Spleen (tissue), 11 donors: ENCODE measurements around the gene ZXDB. TPM values are rescaled to one million over a fixed set of nuclear protein-coding genes. Genes with fewer than 3 reads are reported as not detected.
"Not testable (repeated sequence)": the region's sequence is repeated elsewhere in the genome, so short reads cannot be mapped to it uniquely, and the experiment has no call there.

Experiments used
- DNase-seq: peaks from one replicate; pipeline ENCODE4 v3.0.0-alpha.2; 2020
- H3K27ac ChIP-seq, 8 donors: fragments of 200-600 bp; sonication (generic) in 7 of 8; 1 replicate in 4 of 8; 2 replicates in 4 of 8; pipeline versions ENCODE4 v1.5.0 to v1.8.0; 2016 to 2021; ENCODE audit warnings: inconsistent platforms in 4 of 8, mild to moderate bottlenecking in 4 of 8, moderate library complexity in 1 of 8
- H3K27me3 ChIP-seq, 7 donors: fragments of 200-600 bp; sonication (generic) in 6 of 7; replicated peaks in 1 of 7; 1 replicate in 4 of 7; 2 replicates in 3 of 7; pipeline versions ENCODE4 v1.5.0 to v1.8.0; 2016 to 2021; ENCODE audit warnings: inconsistent platforms in 3 of 7, mild to moderate bottlenecking in 1 of 7
- H3K36me3 ChIP-seq, 6 donors: fragments of 200-600 bp; sonication (generic) in 5 of 6; 1 replicate in 4 of 6; 2 replicates in 2 of 6; pipeline versions ENCODE4 v1.5.0 to v1.8.0; 2016 to 2021; ENCODE audit warnings: inconsistent platforms in 2 of 6
- H3K4me1 ChIP-seq, 6 donors: fragments of 200-600 bp; sonication (generic) in 5 of 6; 1 replicate in 3 of 6; 2 replicates in 3 of 6; pipeline versions ENCODE4 v1.5.0 to v1.8.0; 2016 to 2021; ENCODE audit warnings: inconsistent platforms in 3 of 6
- H3K4me3 ChIP-seq, 8 donors: fragments of 200-600 bp; sonication (generic) in 7 of 8; 1 replicate in 4 of 8; 2 replicates in 4 of 8; pipeline versions ENCODE4 v1.5.0 to v1.8.0; 2016 to 2021; ENCODE audit warnings: inconsistent platforms in 4 of 8, mild to moderate bottlenecking in 4 of 8, moderate library complexity in 2 of 8
- H3K9me3 ChIP-seq, 8 donors: fragments of 200-600 bp; sonication (generic) in 7 of 8; 1 replicate in 4 of 8; 2 replicates in 4 of 8; pipeline versions ENCODE4 v1.5.0 to v1.8.0; 2016 to 2021; ENCODE audit warnings: inconsistent platforms in 4 of 8
- POLR2A ChIP-seq, 3 donors: fragments of 450-650 bp; IDR thresholded peaks; one replicate each; pipeline ENCODE4 v1.5.1; 2017; ENCODE audit warnings: antibody characterized with exemption in 3 of 3, mild to moderate bottlenecking in 1 of 3
- POLR2AphosphoS5 ChIP-seq, 3 donors: sonication (generic); formaldehyde crosslinking; IDR thresholded peaks; one replicate each; pipeline ENCODE4 v1.5.1; 2017; ENCODE audit warnings: antibody characterized with exemption in 3 of 3
- WGBS, 5 donors: extraction: QIAGEN DNeasy Blood & Tissue Kit in 3 of 5; methylation state at CpG; one replicate each; pipeline versions ENCODE4 v1.1.5 to v1.1.7; 2013 to 2018; 5-methylcytosine and 5-hydroxymethylcytosine counted together
- intact Hi-C: fragments of 100-400 bp; cut with DNase I; formaldehyde crosslinking; loops from one replicate; pipeline ENCODE4 v1.15.0; 2023; ENCODE audit warnings: low total_unique reads
- polyA plus RNA-seq, 3 donors: library from polyadenylated mRNA; stranded (reverse); fragments of 200-250 nt; gene quantifications; one replicate each; pipeline ENCODE4 v1.2.1, GENCODE V29; 2013
- total RNA-seq, 7 donors: library from RNA; depleted of rRNA in 3 of 7; stranded (reverse); fragments of >200 nt in 3 of 7; fragmentation: NEBNext Ultra II Directional in 4 of 7; extraction: Animal tissue kit (Norgen Biotek cat#: 25700) in 4 of 7; gene quantifications; one replicate each; pipeline versions ENCODE4 v1.1.0 to v1.2.1, GENCODE V29; 2016 to 2021
- TF ChIP-seq, protein P1 (sequence below), 11 experiments: fragments of 200-600 bp in 7 of 11; fragments of 450-650 bp in 4 of 11; sonication (generic) in 4 of 11; IDR thresholded peaks in 8 of 11; conservative IDR thresholded peaks in 3 of 11; 1 replicate in 7 of 11; 2 replicates in 4 of 11; pipeline versions ENCODE4 v1.4.0 to v1.8.0; 2016 to 2021; ENCODE audit warnings: antibody characterized with exemption in 11 of 11, inconsistent platforms in 4 of 11, mild to moderate bottlenecking in 1 of 11
- donor health status: healthy with polysubstance abuse.
- donor health status: DM: no; HTN: no; CAD: no; lungs with moderate emphysema.
- donor health status: DM: no; HTN: no; CAD: no.
- donor health status: Bipolar disorder and iron deficiency.
- donor health status: healthy.
- donor health status: DM: no; HTN: no; CAD: no.
- donor health status: DM: yes; HTN: yes; CAD: no.

Gene ZXDB
- total and polyA plus RNA-seq, 10 donors = 3.0 to 12.2 (median 8.5) TPM

- H3K27me3 ChIP-seq, H3K9me3 ChIP-seq, intact Hi-C loops, H3K36me3 ChIP-seq: not testable (repeated sequence)
- TF ChIP-seq POLR2AphosphoS5 (IDR thresholded peaks at IDR 0.05) = peak in 1 of 3 donors; percentile 49
- peak; percentile 87 for DNase-seq
- 0 to 36% (median 18%) methylated on average over 35 to 81 of the region's 84 CpGs; no CpG with 5 or more reads in 1 of the 5 donors for WGBS, 5 donors
- peak overlapping the region; percentile 0 to 94 (median 91) for H3K27ac ChIP-seq
- peak overlapping the region; percentile 1 to 75 (median 46) for H3K4me3 ChIP-seq
- H3K4me1 ChIP-seq = peaks cover 6 to 43% (median 27%) of the 10 kb centered on the region in 6 donors
Measured at GRCh38 chrX:57592160-57592893, 516 bp downstream of the ZXDB start.

DNA sequence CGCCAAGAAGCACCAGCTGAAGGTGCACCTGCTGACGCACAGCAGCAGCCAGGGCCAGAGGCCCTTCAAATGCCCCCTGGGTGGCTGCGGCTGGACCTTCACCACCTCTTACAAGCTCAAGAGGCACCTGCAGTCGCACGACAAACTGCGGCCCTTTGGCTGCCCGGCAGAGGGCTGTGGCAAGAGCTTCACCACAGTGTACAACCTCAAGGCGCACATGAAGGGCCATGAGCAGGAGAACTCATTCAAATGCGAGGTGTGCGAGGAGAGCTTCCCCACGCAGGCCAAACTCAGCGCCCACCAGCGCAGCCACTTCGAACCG, 1.0 kb downstream of the ZXDB start:
- intact Hi-C loops, H3K9me3 ChIP-seq, DNase-seq, H3K36me3 ChIP-seq, H3K27me3 ChIP-seq: not testable (repeated sequence)
- Histone ChIP-seq H3K27ac (peak overlapping the region; percentile 0 to 94 (median 91)), H3K4me1 (peaks cover 6 to 43% (median 27%) of the 10 kb centered on the region in 6 donors), H3K4me3 (peak overlapping the region; percentile 1 to 75 (median 46))
- 29 to 60% (median 35%) methylated on average over 10 to 15 of the region's 15 CpGs; no CpG with 5 or more reads in 1 of the 5 donors for WGBS, 5 donors

- peak overlapping the region in 1 of 8 donors; percentile 17 for H3K4me3 ChIP-seq
- 45 to 68% (median 65%) methylated on average over 1 of the region's 1 CpG for WGBS, 5 donors
- peaks cover 6 to 43% (median 27%) of the 10 kb centered on the region in 6 donors for H3K4me1 ChIP-seq
- H3K27ac ChIP-seq = peak overlapping the region in 1 of 8 donors; percentile 16
- TF ChIP-seq, protein P1, sequence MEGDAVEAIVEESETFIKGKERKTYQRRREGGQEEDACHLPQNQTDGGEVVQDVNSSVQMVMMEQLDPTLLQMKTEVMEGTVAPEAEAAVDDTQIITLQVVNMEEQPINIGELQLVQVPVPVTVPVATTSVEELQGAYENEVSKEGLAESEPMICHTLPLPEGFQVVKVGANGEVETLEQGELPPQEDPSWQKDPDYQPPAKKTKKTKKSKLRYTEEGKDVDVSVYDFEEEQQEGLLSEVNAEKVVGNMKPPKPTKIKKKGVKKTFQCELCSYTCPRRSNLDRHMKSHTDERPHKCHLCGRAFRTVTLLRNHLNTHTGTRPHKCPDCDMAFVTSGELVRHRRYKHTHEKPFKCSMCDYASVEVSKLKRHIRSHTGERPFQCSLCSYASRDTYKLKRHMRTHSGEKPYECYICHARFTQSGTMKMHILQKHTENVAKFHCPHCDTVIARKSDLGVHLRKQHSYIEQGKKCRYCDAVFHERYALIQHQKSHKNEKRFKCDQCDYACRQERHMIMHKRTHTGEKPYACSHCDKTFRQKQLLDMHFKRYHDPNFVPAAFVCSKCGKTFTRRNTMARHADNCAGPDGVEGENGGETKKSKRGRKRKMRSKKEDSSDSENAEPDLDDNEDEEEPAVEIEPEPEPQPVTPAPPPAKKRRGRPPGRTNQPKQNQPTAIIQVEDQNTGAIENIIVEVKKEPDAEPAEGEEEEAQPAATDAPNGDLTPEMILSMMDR (IDR thresholded peaks at IDR 0.05 in 8 of 11, conservative IDR thresholded peaks at IDR 0.05 in 3 of 11) = no peak
- TF ChIP-seq POLR2AphosphoS5 (IDR thresholded peaks at IDR 0.05) (no peak), POLR2A (IDR thresholded peaks at IDR 0.05) (no peak)
- H3K36me3 ChIP-seq = peaks cover 0 to 6% (median 0%) of the 10 kb centered on the region in 6 donors
- H3K9me3 ChIP-seq = no peaks in the 10 kb centered on the region
- intact Hi-C loops = no loop called here
- no peaks in the 10 kb centered on the region for H3K27me3 ChIP-seq
- no peak for DNase-seq
Measured at GRCh38 chrX:57595381-57595811, 3.6 kb downstream of the ZXDB start.

GRCh38 chrX:57596109-57596508, 4.3 kb downstream of the ZXDB start:
- no peaks in the 10 kb centered on the region for H3K27me3 ChIP-seq
- no peaks in the 10 kb centered on the region for H3K9me3 ChIP-seq
- peak overlapping the region in 1 of 8 donors; percentile 16 for H3K27ac ChIP-seq
- peaks cover 0 to 6% (median 0%) of the 10 kb centered on the region in 6 donors for H3K36me3 ChIP-seq
- intact Hi-C loops = no loop called here
- 70 to 79% (median 73%) methylated on average over 3 of the region's 3 CpGs for WGBS, 5 donors
- H3K4me3 ChIP-seq = peak overlapping the region in 1 of 8 donors; percentile 17
- H3K4me1 ChIP-seq = peaks cover 6 to 38% (median 23%) of the 10 kb centered on the region in 6 donors
- no peak for TF ChIP-seq POLR2A (IDR thresholded peaks at IDR 0.05)
- TF ChIP-seq, protein P1 (IDR thresholded peaks at IDR 0.05 in 8 of 11, conservative IDR thresholded peaks at IDR 0.05 in 3 of 11) = no peak
- no peak for TF ChIP-seq POLR2AphosphoS5 (IDR thresholded peaks at IDR 0.05)
- no peak for DNase-seq

DNA sequence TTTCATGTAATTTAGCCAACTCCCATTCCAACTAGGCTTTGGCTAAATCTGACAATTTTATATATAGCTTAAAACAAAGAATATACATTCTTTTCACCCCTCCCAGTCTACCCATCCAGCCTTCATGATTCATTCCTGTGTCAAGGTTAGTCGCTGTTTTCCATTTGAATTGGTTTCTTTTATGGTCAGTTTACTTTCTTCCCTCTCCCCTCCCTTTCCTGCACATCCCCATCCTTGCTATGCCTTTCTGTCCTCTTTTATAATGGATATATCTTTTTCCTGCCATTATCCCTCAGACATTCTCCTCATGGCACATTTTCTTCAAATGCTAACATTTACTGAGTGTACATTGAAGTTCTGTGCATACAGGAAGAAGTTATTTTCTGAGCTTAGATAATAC, 4.7 kb downstream of the ZXDB start:
- Histone ChIP-seq H3K4me1 (peaks cover 6 to 34% (median 21%) of the 10 kb centered on the region in 6 donors), H3K9me3 (no peaks in the 10 kb centered on the region), H3K4me3 (no peak overlapping the region), H3K27me3 (no peaks in the 10 kb centered on the region), H3K27ac (no peak overlapping the region), H3K36me3 (peaks cover 0 to 6% (median 0%) of the 10 kb centered on the region in 6 donors)
- intact Hi-C loops = no loop called here
- DNase-seq = no peak
- WGBS, 5 donors = 44 to 81% (median 74%) methylated on average over 1 of the region's 1 CpG
- no peak for TF ChIP-seq POLR2AphosphoS5 (IDR thresholded peaks at IDR 0.05)
- TF ChIP-seq, protein P1 (IDR thresholded peaks at IDR 0.05 in 8 of 11, conservative IDR thresholded peaks at IDR 0.05 in 3 of 11) = no peak
- no peak for TF ChIP-seq POLR2A (IDR thresholded peaks at IDR 0.05)
